ENCODE measurements around the gene SIGLEC6. TPM values are rescaled to one million over a fixed set of nuclear protein-coding genes. Genes with fewer than 3 reads are reported as not detected.

SIGLEC6 gene
- total RNA-seq, 1 donor from 2014 or later: not detected

- DNase-seq (ENCODE audit: low spot score): no peak
Measured at GRCh38 chr19:51476164-51476563, 55.3 kb downstream of the SIGLEC6 start.

GRCh38 chr19:51473009-51473707, 58.3 kb downstream of the SIGLEC6 start:
- DNase-seq (ENCODE audit: low spot score): peak; percentile 57

- no peak for DNase-seq (ENCODE audit: low spot score)
Measured at GRCh38 chr19:51472607-51473006, 58.9 kb downstream of the SIGLEC6 start.

- no peak for DNase-seq (ENCODE audit: low spot score)
Measured at GRCh38 chr19:51471527-51471926, 59.9 kb downstream of the SIGLEC6 start.

- no peak for DNase-seq (ENCODE audit: low spot score)
Measured at GRCh38 chr19:51470966-51471365, 60.5 kb downstream of the SIGLEC6 start.

- DNase-seq (ENCODE audit: low spot score): no peak
Measured at GRCh38 chr19:51469629-51470028, 61.8 kb downstream of the SIGLEC6 start.

GRCh38 chr19:51469162-51469561, 62.3 kb downstream of the SIGLEC6 start:
- no peak for DNase-seq (ENCODE audit: low spot score)

- no peak for DNase-seq (ENCODE audit: low spot score)
Measured at GRCh38 chr19:51468545-51468920, 62.9 kb downstream of the SIGLEC6 start.

- DNase-seq (ENCODE audit: low spot score): no peak
Measured at GRCh38 chr19:51467864-51468544, 63.5 kb downstream of the SIGLEC6 start.

Other genes with a start within 250 kb of the SIGLEC6 start
- 2.2 TPM for gene IGLON5, start 220.0 kb downstream of the SIGLEC6 start, total RNA-seq (ENCODE audit: insufficient read depth, low replicate concordance)
- 1.2 TPM for gene VSIG10L, start 189.5 kb downstream of the SIGLEC6 start, total RNA-seq (ENCODE audit: insufficient read depth, low replicate concordance)
- gene ETFB, start 165.3 kb downstream of the SIGLEC6 start, total RNA-seq (ENCODE audit: insufficient read depth, low replicate concordance): 26.7 TPM
- not detected for gene CLDND2, start 162.7 kb downstream of the SIGLEC6 start, total RNA-seq (ENCODE audit: insufficient read depth, low replicate concordance)
- gene NKG7, start 159.0 kb downstream of the SIGLEC6 start, total RNA-seq (ENCODE audit: insufficient read depth, low replicate concordance): not detected
- gene LIM2, start 143.7 kb downstream of the SIGLEC6 start, total RNA-seq (ENCODE audit: insufficient read depth, low replicate concordance): not detected
- gene C19orf84, start 141.1 kb downstream of the SIGLEC6 start, total RNA-seq (ENCODE audit: insufficient read depth, low replicate concordance): 2.4 TPM
- gene SIGLEC10, start 114.0 kb downstream of the SIGLEC6 start, total RNA-seq (ENCODE audit: insufficient read depth, low replicate concordance): 5.1 TPM
- 0.72 TPM for gene SIGLEC8, start 73.2 kb downstream of the SIGLEC6 start, total RNA-seq (ENCODE audit: insufficient read depth, low replicate concordance)
- gene CEACAM18, start 53.1 kb downstream of the SIGLEC6 start, total RNA-seq (ENCODE audit: insufficient read depth, low replicate concordance): not detected
- 5.3 TPM for gene SIGLEC12, start 29.9 kb downstream of the SIGLEC6 start, total RNA-seq (ENCODE audit: insufficient read depth, low replicate concordance)
- 17.3 TPM for gene ZNF175, start 39.6 kb upstream of the SIGLEC6 start, total RNA-seq (ENCODE audit: insufficient read depth, low replicate concordance)
- not detected for gene SIGLEC5, start 98.7 kb upstream of the SIGLEC6 start, total RNA-seq (ENCODE audit: insufficient read depth, low replicate concordance)
- gene SIGLEC14, start 115.2 kb upstream of the SIGLEC6 start, total RNA-seq (ENCODE audit: insufficient read depth, low replicate concordance): 3.6 TPM
- gene SPACA6, start 161.7 kb upstream of the SIGLEC6 start, total RNA-seq (ENCODE audit: insufficient read depth, low replicate concordance): 27.9 TPM
- gene HAS1, start 192.3 kb upstream of the SIGLEC6 start, total RNA-seq (ENCODE audit: insufficient read depth, low replicate concordance): not detected
- 13.5 TPM for gene FPR1, start 220.2 kb upstream of the SIGLEC6 start, total RNA-seq (ENCODE audit: insufficient read depth, low replicate concordance)
- 7.0 TPM for gene FPR2, start 229.5 kb upstream of the SIGLEC6 start, total RNA-seq (ENCODE audit: insufficient read depth, low replicate concordance)

All from umbilical cord (tissue), 2 donors.